K562 (cell line): ENCODE results near the gene KRT82. TPM values are rescaled to one million over a fixed set of nuclear protein-coding genes. Genes with fewer than 3 reads are reported as not detected.

ENCODE experiments used
- ATAC-seq: fragments of 200-7000 bp; cut with Tn5 transposase; 3 replicates; pipeline ENCODE4 v1.9.1; 2020; ENCODE audit warnings: moderate library complexity
- BruUV-seq: library from RNA; stranded (reverse); fragments of 400-500 nt; replicated peaks from 2 replicates; lab custom pipeline; 2021; lab: Mats Ljungman, UMichigan
- CTCF ChIA-PET: fragments of 300-600 bp; formaldehyde crosslinking; extraction: SDS; loops from one replicate; lab custom pipeline; 2021; ENCODE audit warnings: low intra/inter-chr PET ratio; lab: Yijun Ruan, JAX
- POLR2A ChIA-PET: fragments of 300-600, 350-650 bp; sonication (Branson Sonifier 250); formaldehyde crosslinking; extraction: SDS; loops from one replicate; lab custom pipeline; 2021; ENCODE audit warnings: antibody characterized with exemption, inconsistent platforms; lab: Yijun Ruan, JAX
- DNase-seq, 4 experiments: peaks; one replicate each; pipeline versions ENCODE4 v3.0.0 to v3.0.0-alpha.2; 2011 to 2018; ENCODE audit warnings: low spot score in 3 of 4, mixed read lengths in 3 of 4; ENCODE audit errors: extremely low read depth in 1 of 4
- FAIRE-seq: peaks from 2 replicates; lab custom pipeline; 2011; peaks lifted over from hg19 to GRCh38; lab: Jason Lieb, UNC
- H2AFZ ChIP-seq: 2 replicates; pipeline ENCODE4 v1.6.0; 2011; ENCODE audit warnings: low read depth, low read length, control low read depth, inconsistent platforms
- H3K27ac ChIP-seq: fragments of 200-600 bp; 3 replicates; pipeline ENCODE4 v1.8.0; 2011; ENCODE audit warnings: low read depth, mild to moderate bottlenecking, control low read depth, inconsistent platforms, low read length, moderate library complexity, mixed read lengths; ENCODE audit errors: extremely low read depth
- H3K27me3 ChIP-seq, 2 experiments: fragments of 300-600 bp in 1 of 2; 2 replicates in 1 of 2; 3 replicates in 1 of 2; pipeline versions ENCODE4 v1.6.0 to v1.8.0; 2011; ENCODE audit warnings: inconsistent platforms in 2 of 2, low read length in 2 of 2, mild to moderate bottlenecking in 1 of 2, mixed read lengths in 1 of 2, moderate library complexity in 1 of 2; ENCODE audit not compliant: control insufficient read depth in 2 of 2, insufficient read depth in 2 of 2
- H3K36me3 ChIP-seq: fragments of 300-600 bp; 3 replicates; pipeline ENCODE4 v1.8.0; 2011; ENCODE audit warnings: mild to moderate bottlenecking, low read length, inconsistent platforms; ENCODE audit not compliant: control insufficient read depth, insufficient read depth
- H3K4me1 ChIP-seq, 2 experiments: fragments of 200-600 bp in 1 of 2; replicated peaks in 1 of 2; 2 replicates in 1 of 2; 3 replicates in 1 of 2; pipeline versions ENCODE4 v1.5.1 to v1.8.0; 2011; ENCODE audit warnings: inconsistent platforms in 2 of 2, low read length in 2 of 2, mild to moderate bottlenecking in 1 of 2, mixed read lengths in 1 of 2, moderate library complexity in 1 of 2; ENCODE audit not compliant: control insufficient read depth in 2 of 2, insufficient read depth in 2 of 2
- H3K4me2 ChIP-seq: 2 replicates; pipeline ENCODE4 v1.6.1; 2011; ENCODE audit warnings: low read length, control low read depth, inconsistent platforms, mixed read lengths; ENCODE audit not compliant: insufficient read depth
- H3K4me3 ChIP-seq: fragments of 200-600 bp; sonication (generic), shearing (Covaris generic); 2 replicates; pipeline ENCODE4 v1.5.1; 2016; ENCODE audit warnings: control low read depth, inconsistent platforms
- H3K79me2 ChIP-seq: fragments of 200-600 bp; 3 replicates; pipeline ENCODE4 v1.8.0; 2011; ENCODE audit warnings: low read length, inconsistent platforms; ENCODE audit not compliant: control insufficient read depth, insufficient read depth
- H3K9ac ChIP-seq, 2 experiments: 2 replicates each; pipeline versions ENCODE4 v1.6.0 to v1.6.1; 2011; ENCODE audit warnings: low read depth in 2 of 2, low read length in 2 of 2, control low read depth in 1 of 2, inconsistent platforms in 1 of 2, mild to moderate bottlenecking in 1 of 2, mixed read lengths in 1 of 2; ENCODE audit not compliant: insufficient read depth in 1 of 2
- H3K9me1 ChIP-seq: one replicate; pipeline ENCODE4 v1.6.0; 2011; ENCODE audit warnings: inconsistent platforms, mild to moderate bottlenecking, low read length, moderate library complexity; ENCODE audit not compliant: control insufficient read depth, insufficient read depth
- H3K9me3 ChIP-seq: replicated peaks from 2 replicates; pipeline ENCODE4 v1.5.1; 2011; ENCODE audit warnings: low read depth, low read length, inconsistent platforms; ENCODE audit not compliant: control insufficient read depth, insufficient read depth
- H4K20me1 ChIP-seq: replicated peaks from 2 replicates; pipeline ENCODE4 v1.6.1; 2011; ENCODE audit warnings: low read length, inconsistent platforms, mixed read lengths; ENCODE audit not compliant: control insufficient read depth, insufficient read depth
- EGR1 ChIP-seq: fragments of 450-650 bp; conservative IDR thresholded peaks from 2 replicates; pipeline ENCODE4 v1.6.1; 2017; ENCODE audit warnings: mild to moderate bottlenecking
- EP400 ChIP-seq: fragments of 450-650 bp; IDR thresholded peaks from 2 replicates; pipeline ENCODE4 v1.6.1; 2017; ENCODE audit warnings: antibody characterized with exemption, mild to moderate bottlenecking, moderate library complexity
- FOXJ3 ChIP-seq: sonication (generic); formaldehyde crosslinking; IDR thresholded peaks from 2 replicates; pipeline ENCODE4 v1.4.0; 2020; ENCODE audit warnings: mild to moderate bottlenecking, missing genetic modification reagents
- RBM25 ChIP-seq: fragments of 200-400 bp; formaldehyde crosslinking; IDR thresholded peaks from 2 replicates; pipeline ENCODE4 v1.6.1; 2018; ENCODE audit warnings: low read length, low read depth, moderate library complexity; ENCODE audit not compliant: severe bottlenecking
- RFX5 ChIP-seq: IDR thresholded peaks from 2 replicates; pipeline ENCODE4 v1.6.1; 2011; ENCODE audit warnings: low read depth, mild to moderate bottlenecking, improper control_type of control experiment, low read length
- WGBS: fragments of 100-300 bp; shearing (Covaris generic); methylation state at CpG from one replicate; pipeline ENCODE4 v1.1.6; 2016; ENCODE audit warnings: low coverage, mixed read lengths; ENCODE audit not compliant: insufficient coverage; ENCODE audit errors: missing lambda C conversion rate; 5-methylcytosine and 5-hydroxymethylcytosine counted together
- in situ Hi-C: fragments of 300-500 bp; cut with MboI; formaldehyde crosslinking; loops from 4 replicates; pipeline ENCODE4 v1.15.0; 2018; ENCODE audit warnings: inconsistent platforms, mixed read lengths
- intact Hi-C: fragments of 100-400 bp; cut with micrococcal nuclease; formaldehyde crosslinking; loops from 2 replicates; pipeline ENCODE4 v1.14.2; 2022
- polyA plus RNA-seq, 8 experiments: library from polyadenylated mRNA; depleted of rRNA in 4 of 8; stranded (reverse) in 5 of 8; unstranded in 3 of 8; fragments of >200 nt; fragmentation: Nextera tagmentation in 2 of 8; fragmentation: Illumina TruSeq in 1 of 8; extraction: Ambion mirVana in 2 of 8; extraction: Trizol in 1 of 8; gene quantifications; 2 replicates each; pipeline versions ENCODE4 v1.2.1 to v1.2.3, GENCODE V29; 2011 to 2014; ENCODE audit warnings: inconsistent platforms in 1 of 8, missing spikeins in 1 of 8
- total RNA-seq, 7 experiments: library from RNA; depleted of rRNA in 6 of 7; stranded (reverse); fragments of >200 nt in 6 of 7; fragmentation: Illumina TruSeq in 2 of 7; extraction: Trizol in 2 of 7; gene quantifications; 2 replicates each; pipeline versions ENCODE4 v1.2.1 to v1.2.3, GENCODE V29; 2011 to 2021; ENCODE audit warnings: low replicate concordance in 1 of 7

Gene KRT82
- total and polyA plus RNA-seq, 9 of the 15 experiments (the other 6 are each of a cell fraction or from before 2014, with no cell fraction given), result not detected

DNA sequence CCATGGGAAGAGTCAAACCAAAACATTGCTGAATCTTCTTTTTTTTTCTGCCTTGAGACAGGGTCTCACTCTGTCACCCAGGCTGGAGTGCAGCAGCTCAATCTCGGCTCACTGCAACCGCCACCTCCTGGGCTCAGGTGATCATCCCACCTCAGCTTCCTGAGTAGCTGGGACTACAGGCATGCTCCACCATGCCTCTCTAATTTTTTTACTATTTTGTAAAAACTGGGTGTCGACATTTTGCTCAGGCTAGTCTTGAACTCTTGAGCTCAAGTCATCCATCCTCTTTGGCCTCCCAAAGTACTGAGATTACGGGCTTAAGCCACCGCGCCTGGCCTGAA is 29.5 kb upstream of the KRT82 start:
- TF ChIP-seq FOXJ3 (no peak), EGR1 (no peak)
- H3K27ac ChIP-seq, result no peak overlapping the region
- BruUV-seq, result no TSS peak
- H3K4me3 ChIP-seq, result no peak overlapping the region
- H3K9me1 ChIP-seq, result no peaks in the 10 kb centered on the region
- ATAC-seq (no peak), DNase-seq (no peak), FAIRE-seq (no peak)
- 0 out of 2 replicates have a peak, but pooled peaks cover 2% of the 10 kb centered on the region for H4K20me1 ChIP-seq
- no peaks in the 10 kb centered on the region for H3K79me2 ChIP-seq
- WGBS, result 0% methylated on average over 6 of the region's 6 CpGs
- no peak overlapping the region for H3K4me2 ChIP-seq
- intact Hi-C loops, result no loop called here
- H3K27me3 ChIP-seq, result peaks cover 15 to 53% of the 10 kb centered on the region in 2 experiments
- H2AFZ ChIP-seq, result no peak overlapping the region
- no peaks in the 10 kb centered on the region for H3K9me3 ChIP-seq
- H3K9ac ChIP-seq, result no peak overlapping the region
- no peaks in the 10 kb centered on the region for H3K4me1 ChIP-seq
- ChIA-PET POLR2A (interaction anchor here (0.6 kb wide), 2 partner anchors 96 to 457 kb away, joined by 3 read pairs; no protein-coding TSS in a partner anchor), CTCF (no interaction called here)
- in situ Hi-C loops, result no loop called here
- no peaks in the 10 kb centered on the region for H3K36me3 ChIP-seq

DNA sequence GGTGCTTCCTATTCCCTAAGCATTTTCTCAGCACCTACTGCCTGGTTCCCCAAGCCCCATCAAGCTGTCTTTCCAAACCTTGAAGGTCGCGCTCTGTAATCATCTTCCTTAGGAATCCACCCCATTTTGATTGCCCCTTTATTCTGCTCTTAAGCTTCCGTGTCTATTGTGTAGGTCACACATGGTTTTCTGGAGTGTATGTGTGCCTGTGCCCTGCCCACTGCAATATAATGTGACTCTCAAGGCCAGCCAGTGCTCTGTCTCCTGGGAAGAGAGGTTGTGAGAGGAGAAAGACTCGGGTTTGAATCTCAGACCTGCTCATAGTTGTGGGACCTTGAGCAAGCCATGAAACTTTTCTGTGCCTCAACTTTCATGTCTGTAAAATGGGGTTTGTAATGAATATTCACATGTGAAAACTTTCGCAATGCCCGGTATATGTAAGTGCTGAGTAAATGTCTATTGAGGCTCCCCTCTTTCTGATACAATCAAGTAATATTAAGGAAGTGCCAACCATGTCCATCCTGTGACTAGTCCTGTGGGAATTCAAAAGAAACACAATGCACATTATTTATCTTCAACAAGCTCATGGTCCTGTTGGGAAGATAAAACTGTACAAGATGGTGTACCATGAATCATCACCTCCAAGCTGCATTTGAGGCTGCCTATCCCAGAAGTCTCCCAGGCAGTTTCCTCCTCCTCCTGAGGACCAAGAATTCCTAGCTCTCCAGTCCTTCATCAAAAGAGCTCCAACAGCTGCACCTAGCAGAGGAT is 28.8 kb upstream of the KRT82 start:
- no peak overlapping the region for H3K9ac ChIP-seq
- no peak overlapping the region for H3K4me2 ChIP-seq
- CTCF ChIA-PET, result interaction anchor here (0.6 kb wide), 1 partner anchor 452 kb away, joined by 3 read pairs; no protein-coding TSS in a partner anchor
- FAIRE-seq, result no peak
- peaks cover 15 to 55% of the 10 kb centered on the region in 2 experiments for H3K27me3 ChIP-seq
- H2AFZ ChIP-seq, result no peak overlapping the region
- no TSS peak for BruUV-seq
- H3K79me2 ChIP-seq, result no peaks in the 10 kb centered on the region
- TF ChIP-seq RFX5 (no peak), EP400 (no peak), RBM25 (peak; percentile 62)
- no peaks in the 10 kb centered on the region for H3K9me3 ChIP-seq
- in situ Hi-C loops, result no loop called here
- no peak for ATAC-seq
- H3K4me3 ChIP-seq, result no peak overlapping the region
- H4K20me1 ChIP-seq, result 0 out of 2 replicates have a peak, but pooled peaks cover 2% of the 10 kb centered on the region
- 1% methylated on average over 6 of the region's 6 CpGs for WGBS
- H3K4me1 ChIP-seq, result no peaks in the 10 kb centered on the region
- POLR2A ChIA-PET, result interaction anchor here (0.6 kb wide), 3 partner anchors 96 to 458 kb away, joined by 3 read pairs; no protein-coding TSS in a partner anchor
- H3K36me3 ChIP-seq, result no peaks in the 10 kb centered on the region
- no peak for DNase-seq
- intact Hi-C loops, result no loop called here
- no peak overlapping the region for H3K27ac ChIP-seq
- no peaks in the 10 kb centered on the region for H3K9me1 ChIP-seq
